Right renal cortex interstitium (tissue), 3 donors: Measurements from ENCODE around the gene SIX1. TPM values are rescaled to one million over a fixed set of nuclear protein-coding genes. Genes with fewer than 3 reads are reported as not detected.

Experiments
- DNase-seq, 3 donors: peaks; one replicate each; pipeline ENCODE4 v3.0.0-alpha.2; 2013; ENCODE audit warnings: low read depth in 3 of 3, low spot score in 2 of 3
- polyA plus RNA-seq, 3 donors: library from polyadenylated mRNA; unstranded; fragments of 120-200 nt; gene quantifications; one replicate each; pipeline ENCODE4 v1.2.1, GENCODE V29; 2013; ENCODE audit not compliant: insufficient read length in 3 of 3

The SIX1 gene
- polyA plus RNA-seq, 3 donors, result 7.5 to 12.4 (median 10.3) TPM

DNA sequence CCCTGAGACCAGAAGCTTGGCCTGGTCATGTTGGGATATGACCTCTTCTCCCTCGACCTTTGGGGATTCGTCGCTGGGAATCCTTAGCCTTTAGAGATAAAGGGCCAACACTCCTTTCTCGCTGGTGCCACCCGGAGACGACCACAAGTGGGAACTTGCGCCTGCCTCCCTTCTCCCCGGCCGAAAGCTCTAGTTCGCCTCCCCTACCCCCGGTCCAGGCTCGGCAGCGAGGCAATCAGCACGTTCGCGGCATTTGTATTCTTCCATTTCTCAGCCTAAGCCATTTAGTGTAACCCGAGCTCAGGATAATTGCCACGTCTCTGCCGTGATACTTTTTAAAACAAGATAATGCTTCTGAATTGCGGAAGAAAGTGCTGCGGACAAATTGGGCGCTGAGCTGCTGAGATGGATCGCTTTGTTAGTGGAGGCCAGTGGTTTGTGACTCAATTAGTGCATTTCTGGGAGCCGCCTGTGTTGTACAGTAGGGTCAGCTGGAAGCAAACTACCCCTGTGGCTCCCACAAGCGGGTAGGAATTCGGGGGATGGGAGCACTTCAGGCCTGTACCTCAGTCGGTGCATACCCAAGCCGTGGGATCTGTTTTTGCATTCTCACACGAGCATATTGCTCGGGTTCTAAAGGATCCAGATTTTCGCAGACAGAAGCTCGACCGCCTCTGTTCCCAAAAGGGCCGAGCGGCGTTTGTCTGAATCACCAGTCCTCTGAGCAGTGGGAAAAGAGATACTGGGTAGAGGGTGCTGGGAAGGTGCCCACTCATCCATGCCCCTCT is 6.8 kb upstream of the SIX1 start:
- no peak for DNase-seq

GRCh38 chr14:60655119-60655897 is 6.0 kb upstream of the SIX1 start:
- no peak for DNase-seq

GRCh38 chr14:60654334-60654821 is 5.1 kb upstream of the SIX1 start:
- DNase-seq, result no peak

- no peak for DNase-seq
These were observed 4.5 kb upstream of the SIX1 start for GRCh38 chr14:60653701-60654161.

- DNase-seq, result no peak
These were observed 3.7 kb upstream of the SIX1 start for GRCh38 chr14:60652674-60653651.

DNA sequence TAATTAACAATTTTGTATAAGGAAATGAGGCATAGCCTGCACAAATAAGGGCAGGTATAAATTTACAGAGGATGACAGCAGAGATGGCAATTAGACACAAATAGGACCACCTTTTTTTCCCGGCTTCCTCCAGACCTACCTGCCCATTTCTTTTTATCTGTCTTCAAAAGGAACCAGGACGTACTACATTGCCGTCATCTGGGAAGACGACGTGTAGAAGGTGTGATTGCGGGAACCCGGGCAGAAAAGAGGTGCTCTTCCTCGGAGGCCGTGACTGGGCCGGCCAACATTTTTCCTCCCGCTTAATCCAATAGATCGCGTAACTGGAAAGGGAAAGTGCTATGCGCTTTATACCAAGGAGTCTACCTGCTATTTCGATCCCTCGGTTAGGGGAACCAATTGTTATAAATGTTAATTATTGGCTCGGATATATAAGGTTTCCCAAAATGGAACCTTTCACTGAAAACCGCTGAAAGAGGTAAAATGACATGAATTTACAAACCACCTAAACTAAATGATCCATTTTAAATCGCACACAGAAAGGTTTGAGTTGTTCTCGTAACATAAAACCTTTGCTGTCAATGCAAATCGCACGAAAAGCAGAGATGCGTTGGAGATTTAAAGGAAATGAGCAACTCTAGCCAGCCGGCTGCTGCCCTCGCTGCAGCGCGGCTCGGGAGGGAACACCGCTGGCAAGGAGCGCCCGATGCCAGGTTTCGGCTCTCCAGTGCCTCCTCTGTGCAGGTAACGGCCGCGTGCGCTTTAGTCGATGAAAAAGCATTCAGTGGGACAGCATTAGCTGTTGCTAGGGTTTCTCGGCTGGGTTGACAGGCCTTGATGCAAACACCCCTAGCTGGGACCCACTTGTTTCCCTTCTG is 2.8 kb upstream of the SIX1 start:
- DNase-seq, result no peak

GRCh38 chr14:60651086-60651795 is 2.0 kb upstream of the SIX1 start:
- no peak for DNase-seq

- no peak for DNase-seq
These were observed 1.2 kb upstream of the SIX1 start for GRCh38 chr14:60650373-60650961.

GRCh38 chr14:60649875-60650372 is 647 bp upstream of the SIX1 start:
- no peak for DNase-seq

DNA sequence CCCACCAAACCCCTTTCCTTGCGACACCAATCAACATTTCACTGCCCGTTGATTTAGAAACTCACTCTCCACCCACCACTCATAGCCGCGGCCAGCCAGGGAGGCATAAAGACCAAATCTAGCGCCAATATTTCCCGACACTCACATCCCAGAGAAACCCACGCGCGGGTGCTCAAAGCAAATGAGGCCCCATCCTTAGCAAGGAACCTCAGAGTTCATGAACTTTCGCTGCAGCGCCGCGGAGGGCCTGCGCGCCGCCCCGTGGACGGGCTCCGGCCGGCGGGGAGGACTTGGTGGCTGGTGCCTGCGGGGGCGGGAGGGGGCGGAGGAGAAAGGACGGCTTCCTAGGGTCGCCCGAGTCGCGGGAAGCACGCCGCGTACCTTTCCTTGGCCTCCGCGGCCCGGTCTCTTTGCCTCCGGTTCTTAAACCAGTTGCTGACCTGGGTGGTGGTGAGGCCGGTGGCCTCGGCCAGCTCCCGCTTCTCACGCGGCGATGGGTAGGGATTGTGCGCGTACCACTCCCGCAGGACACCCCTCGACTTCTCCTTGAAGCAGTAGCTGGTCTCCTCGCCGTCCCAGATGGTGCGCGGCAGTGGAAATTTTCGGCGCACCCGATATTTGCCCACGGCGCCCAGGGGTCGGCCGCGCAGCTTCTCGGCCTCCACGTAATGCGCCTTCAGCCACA is 886 bp downstream of the SIX1 start:
- no peak for DNase-seq

DNA sequence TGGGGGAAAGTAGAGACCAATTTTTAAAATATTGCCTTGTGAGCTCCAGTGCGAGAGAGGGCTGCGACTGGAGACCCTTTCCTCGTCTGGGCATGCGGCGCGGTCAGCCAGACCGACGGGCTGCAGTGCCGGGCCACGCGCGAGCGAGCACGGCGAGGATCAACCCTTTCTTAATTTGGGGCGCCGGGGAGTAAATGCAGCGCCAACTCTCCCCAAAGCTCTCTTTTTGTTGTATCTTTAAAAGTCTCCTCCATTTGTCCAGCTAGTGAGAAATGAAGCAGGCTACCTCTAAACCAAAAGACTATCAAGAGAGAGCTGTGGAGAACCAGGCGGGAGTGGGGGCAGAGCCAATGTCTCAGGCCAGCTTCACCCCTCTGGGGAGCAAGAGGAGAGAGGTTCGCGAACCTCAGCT is 1.4 kb downstream of the SIX1 start:
- no peak for DNase-seq

DNA sequence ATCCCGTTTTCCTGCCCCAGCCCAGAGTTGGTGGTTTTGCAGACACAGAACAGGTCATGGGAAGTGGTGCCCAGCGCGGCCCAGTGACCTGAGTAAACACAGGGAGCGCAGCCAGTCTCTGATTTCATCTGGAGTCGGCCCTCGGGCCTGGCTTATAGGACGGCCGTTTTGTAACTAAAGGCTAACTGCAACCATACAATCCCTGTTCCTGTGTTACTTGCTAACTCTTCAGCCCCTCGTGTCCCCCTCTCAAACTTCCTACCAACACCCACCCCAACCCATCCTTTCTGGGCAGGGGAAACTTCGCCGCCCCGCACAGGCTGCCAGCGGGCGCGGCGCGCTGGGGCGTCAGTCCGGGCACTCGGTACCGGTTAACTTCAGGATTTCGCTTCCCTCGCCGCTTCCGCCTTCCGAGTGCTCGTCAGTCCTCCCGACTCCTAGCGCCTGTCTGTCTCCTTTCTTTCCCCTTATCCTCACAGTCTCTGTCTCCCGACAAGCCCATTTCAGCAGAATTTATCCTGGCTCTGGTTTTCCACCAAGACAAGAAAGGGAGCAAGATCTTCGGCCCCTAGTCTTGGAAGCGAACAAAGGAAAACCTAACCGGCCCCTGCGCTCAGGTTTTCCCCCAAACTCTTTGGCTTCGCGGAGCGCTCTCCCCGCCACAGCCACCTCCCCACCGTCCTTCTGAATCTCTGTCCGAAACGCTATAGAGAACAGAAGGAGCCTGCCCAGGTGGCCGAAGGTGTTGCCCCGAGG is 2.0 kb downstream of the SIX1 start:
- DNase-seq, result no peak

DNA sequence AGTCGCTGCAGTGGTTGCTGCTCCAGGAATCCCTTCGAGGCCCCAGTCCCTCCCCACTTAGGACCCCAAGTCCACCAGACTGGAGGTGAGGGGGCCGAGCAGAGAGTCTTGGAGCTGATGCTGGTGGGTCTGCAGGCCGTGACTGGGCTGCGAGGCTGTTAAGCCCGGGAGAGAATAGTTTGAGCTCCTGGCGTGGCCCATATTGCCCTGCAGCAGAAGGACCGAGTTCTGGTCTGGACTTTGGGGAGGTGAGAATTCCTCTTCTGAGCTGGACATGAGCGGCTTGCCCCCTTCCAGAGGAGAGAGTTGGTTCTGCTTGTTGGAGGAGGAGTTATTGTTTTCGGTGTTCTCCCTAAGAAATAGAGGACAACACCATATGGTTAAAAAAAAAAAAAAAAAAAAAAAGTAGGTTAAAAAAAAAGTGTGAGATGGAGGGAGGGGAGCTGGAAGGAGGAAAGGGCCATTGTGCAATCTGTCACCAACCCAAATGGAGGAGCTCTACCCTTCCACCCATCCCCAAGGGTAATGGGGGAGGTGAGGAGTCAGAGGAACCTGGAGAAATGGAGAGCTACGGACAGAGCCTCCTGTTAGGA is 3.0 kb downstream of the SIX1 start:
- DNase-seq, result no peak

- no peak for DNase-seq
These were observed 4.0 kb downstream of the SIX1 start for GRCh38 chr14:60645126-60645741.

DNA sequence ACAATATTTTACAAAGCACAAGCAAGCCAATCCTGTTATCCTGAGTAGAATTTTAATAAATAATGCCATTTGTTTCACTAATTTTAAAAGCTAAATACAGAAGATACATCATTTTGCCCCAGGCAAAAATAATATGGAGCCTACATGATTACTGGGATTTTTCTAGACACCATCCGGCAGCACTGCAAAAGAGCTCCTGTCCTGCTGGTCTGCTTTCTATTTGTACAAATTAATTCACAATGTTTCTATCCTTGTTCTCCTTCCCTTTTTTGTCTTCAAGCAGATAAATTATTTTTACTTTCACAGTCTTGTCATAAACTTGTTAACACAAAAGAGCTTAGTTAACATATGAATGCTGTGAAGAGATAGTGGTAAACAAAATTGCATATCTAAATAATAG is 4.6 kb downstream of the SIX1 start:
- no peak for DNase-seq
